GM12878 (cell line): ENCODE data around the gene JMJD6. TPM values are rescaled to one million over a fixed set of nuclear protein-coding genes. Genes with fewer than 3 reads are reported as not detected.

Source experiments
- ATAC-seq: fragments of 200-7000 bp; cut with Tn5 transposase; 3 replicates; pipeline ENCODE4 v1.9.1; 2020; ENCODE audit warnings: mild to moderate bottlenecking, moderate library complexity
- BruUV-seq: library from RNA; stranded (reverse); fragments of 400-500 nt; replicated peaks from 2 replicates; lab custom pipeline; 2021; lab: Mats Ljungman, UMichigan
- CTCF ChIA-PET: fragments of 300-600 bp; sonication (Branson Sonifier 250); formaldehyde crosslinking; extraction: SDS; loops from one replicate; lab custom pipeline; 2021; ENCODE audit warnings: inconsistent platforms; lab: Yijun Ruan, JAX
- POLR2A ChIA-PET: fragments of 350-600 bp; formaldehyde crosslinking; extraction: SDS; loops from one replicate; lab custom pipeline; 2021; ENCODE audit warnings: inconsistent platforms; lab: Charles Lee
- RAD21 ChIA-PET: fragments of 300-600 bp; sonication (Branson Sonifier 250); formaldehyde crosslinking; loops from one replicate; lab custom pipeline; 2023; ENCODE audit warnings: antibody characterized with exemption; ENCODE audit not compliant: unreplicated experiment; lab: Charles Lee
- SMC1A ChIA-PET: fragments of 300-600 bp; sonication (Branson Sonifier 250); formaldehyde crosslinking; loops from one replicate; lab custom pipeline; 2023; ENCODE audit not compliant: unreplicated experiment, uncharacterized antibody; lab: Charles Lee
- DNase-seq: peaks from one replicate; pipeline ENCODE4 v3.0.0-alpha.2; 2011; ENCODE audit warnings: low read depth, low spot score
- FAIRE-seq: peaks from 3 replicates; lab custom pipeline; 2011; peaks lifted over from hg19 to GRCh38; lab: Jason Lieb, UNC
- H2AFZ ChIP-seq: 2 replicates; pipeline ENCODE4 v1.6.0; 2011; ENCODE audit warnings: low read depth, low read length, control low read depth; ENCODE audit not compliant: control insufficient read depth
- H3K27ac ChIP-seq: 2 replicates; pipeline ENCODE4 v1.5.1; 2011; ENCODE audit warnings: control low read depth; ENCODE audit not compliant: control insufficient read depth, insufficient read depth
- H3K27me3 ChIP-seq, 2 experiments: replicated peaks in 1 of 2; 2 replicates each; pipeline versions ENCODE4 v1.6.0 to v1.6.1; 2011; ENCODE audit warnings: low read length in 1 of 2; ENCODE audit not compliant: control insufficient read depth in 2 of 2, insufficient read depth in 2 of 2
- H3K36me3 ChIP-seq, 2 experiments: 2 replicates each; pipeline ENCODE4 v1.5.1; 2011; ENCODE audit warnings: low read length in 1 of 2; ENCODE audit not compliant: control insufficient read depth in 2 of 2, insufficient read depth in 2 of 2
- H3K4me1 ChIP-seq: 2 replicates; pipeline ENCODE4 v1.6.1; 2011; ENCODE audit warnings: mild to moderate bottlenecking, low read length, moderate library complexity, mixed read lengths; ENCODE audit not compliant: control insufficient read depth, insufficient read depth
- H3K4me2 ChIP-seq: 2 replicates; pipeline ENCODE4 v1.6.0; 2011; ENCODE audit warnings: control low read depth; ENCODE audit not compliant: control insufficient read depth, insufficient read depth
- H3K4me3 ChIP-seq: fragments of 200-600 bp; sonication (generic); 2 replicates; pipeline ENCODE4 v1.5.1; 2016
- H3K79me2 ChIP-seq: 2 replicates; pipeline ENCODE4 v1.6.0; 2011; ENCODE audit warnings: low read length; ENCODE audit not compliant: control insufficient read depth, insufficient read depth
- H3K9ac ChIP-seq: 2 replicates; pipeline ENCODE4 v1.8.0; 2011; ENCODE audit warnings: low read length, control low read depth, mixed read lengths; ENCODE audit not compliant: control insufficient read depth, insufficient read depth
- H3K9me3 ChIP-seq: replicated peaks from 3 replicates; pipeline ENCODE4 v1.5.1; 2011; ENCODE audit warnings: mild to moderate bottlenecking, low read length; ENCODE audit not compliant: control insufficient read depth, insufficient read depth
- H4K20me1 ChIP-seq: 2 replicates; pipeline ENCODE4 v1.6.0; 2011; ENCODE audit not compliant: control insufficient read depth, insufficient read depth
- HDGF ChIP-seq: fragments of 450-650 bp; IDR thresholded peaks from 2 replicates; pipeline ENCODE4 v1.6.1; 2016; ENCODE audit warnings: antibody characterized with exemption
- HSF1 ChIP-seq: fragments of 150-350 bp; IDR thresholded peaks from 2 replicates; pipeline ENCODE4 v1.6.1; 2014; ENCODE audit warnings: mild to moderate bottlenecking, low read depth, low read length
- IKZF1 ChIP-seq: fragments of 450-650 bp; conservative IDR thresholded peaks from 2 replicates; pipeline ENCODE4 v1.6.1; 2017; ENCODE audit warnings: antibody characterized with exemption, mild to moderate bottlenecking
- IKZF2 ChIP-seq, 2 experiments: fragments of 450-650 bp; IDR thresholded peaks; 2 replicates each; pipeline ENCODE4 v1.6.1; 2017; ENCODE audit warnings: mild to moderate bottlenecking in 2 of 2, moderate library complexity in 2 of 2
- KDM1A ChIP-seq: fragments of 200-600 bp; sonication (generic); IDR thresholded peaks from 2 replicates; pipeline ENCODE4 v1.6.1; 2016; ENCODE audit warnings: borderline replicate concordance
- REST ChIP-seq: IDR thresholded peaks from 2 replicates; pipeline ENCODE4 v1.6.1; 2012; ENCODE audit warnings: mild to moderate bottlenecking, low read depth, low read length
- SMAD5 ChIP-seq: IDR thresholded peaks from 2 replicates; pipeline ENCODE4 v1.6.1; 2016; ENCODE audit warnings: antibody characterized with exemption, low read depth
- SMARCA5 ChIP-seq: fragments of 450-650 bp; IDR thresholded peaks from 2 replicates; pipeline ENCODE4 v1.6.1; 2017; ENCODE audit warnings: mild to moderate bottlenecking
- SP1 ChIP-seq: IDR thresholded peaks from one replicate; pipeline ENCODE4 v1.6.1; 2011; ENCODE audit warnings: low read depth, low read length
- TCF3 ChIP-seq: IDR thresholded peaks from 2 replicates; pipeline ENCODE4 v1.6.1; 2012; ENCODE audit warnings: low read depth, mild to moderate bottlenecking, low read length, borderline replicate concordance; ENCODE audit not compliant: insufficient read depth
- TCF7 ChIP-seq: IDR thresholded peaks from 2 replicates; pipeline ENCODE4 v1.6.1; 2014; ENCODE audit warnings: antibody characterized with exemption, borderline replicate concordance
- YY1 ChIP-seq: IDR thresholded peaks from 2 replicates; pipeline ENCODE4 v1.6.1; 2011; ENCODE audit warnings: low read depth, mild to moderate bottlenecking, low read length
- ZNF207 ChIP-seq: fragments of 450-650 bp; IDR thresholded peaks from 2 replicates; pipeline ENCODE4 v1.6.1; 2014; ENCODE audit warnings: antibody characterized with exemption, mild to moderate bottlenecking, borderline replicate concordance
- ZNF592 ChIP-seq: fragments of 450-650 bp; IDR thresholded peaks from 2 replicates; pipeline ENCODE4 v1.6.1; 2017; ENCODE audit warnings: mild to moderate bottlenecking, moderate library complexity
- WGBS: methylation state at CpG from one replicate; pipeline ENCODE4 v1.1.6; 2016; ENCODE audit warnings: low lambda C conversion rate; ENCODE audit not compliant: insufficient replicate concordance, insufficient coverage; ENCODE audit errors: missing lambda C conversion rate; 5-methylcytosine and 5-hydroxymethylcytosine counted together
- in situ Hi-C: fragments of 300-500 bp; cut with MboI; formaldehyde crosslinking; loops from 9 replicates; pipeline ENCODE4 v1.14.3; 2018; ENCODE audit warnings: mixed read lengths
- intact Hi-C: fragments of 100-400 bp; cut with micrococcal nuclease; formaldehyde crosslinking; loops from one replicate; pipeline ENCODE4 v1.14.2; 2022; ENCODE audit not compliant: unreplicated experiment
- polyA plus RNA-seq, 11 experiments: library from polyadenylated mRNA; depleted of rRNA in 4 of 11; unstranded in 6 of 11; stranded (reverse) in 5 of 11; fragments of >200 nt; fragmentation: Nextera tagmentation in 4 of 11; fragmentation: Illumina TruSeq in 1 of 11; extraction: Ambion mirVana in 4 of 11; extraction: Trizol in 1 of 11; gene quantifications; 1 replicate in 1 of 11; 2 replicates in 10 of 11; pipeline versions ENCODE4 v1.2.1 to v1.2.3, GENCODE V29; 2011 to 2016; ENCODE audit warnings: inconsistent platforms in 2 of 11, missing spikeins in 2 of 11, low read depth in 1 of 11
- total RNA-seq, 4 experiments: library from RNA; depleted of rRNA in 3 of 4; stranded (reverse); fragments of >200 nt in 3 of 4; fragmentation: Illumina TruSeq in 1 of 4; extraction: Trizol in 1 of 4; gene quantifications; 2 replicates each; pipeline versions ENCODE4 v1.2.1 to v1.2.3, GENCODE V29; 2013 to 2021

Gene JMJD6
- total and polyA plus RNA-seq, 10 of the 15 experiments (the other 5 are each of a cell fraction or from before 2014, with no cell fraction given): 1.2 to 36.0 (median 22.2) TPM

- TF ChIP-seq IKZF1 (no peak), SP1 (no peak), SMARCA5 (no peak), ZNF592 (no peak), IKZF2 (IDR thresholded peaks at IDR 0.05) (no peak), TCF7 (no peak), SMAD5 (no peak)
Observed at GRCh38 chr17:76718516-76718915, 7.9 kb downstream of the JMJD6 start (continued).

- no peak overlapping the region for H3K27ac ChIP-seq
- no peak overlapping the region for H3K4me3 ChIP-seq
- POLR2A ChIA-PET: interaction anchor here (1.3 kb wide), 1 partner anchor 11 kb away, joined by 4 read pairs; no protein-coding TSS in a partner anchor
- H3K9me3 ChIP-seq: no peaks in the 10 kb centered on the region
- H3K9ac ChIP-seq: no peak overlapping the region
- no peak overlapping the region for H3K4me2 ChIP-seq
- 95% methylated on average over 6 of the region's 6 CpGs for WGBS
- H2AFZ ChIP-seq: no peak overlapping the region
- SMC1A ChIA-PET: no interaction called here
- H3K27me3 ChIP-seq: no peaks in the 10 kb centered on the region
- no peak for DNase-seq
- intact Hi-C loops: loop anchor here (10.0 kb wide), 1 partner anchor 92 kb away; no protein-coding TSS in a partner anchor
- peaks cover 8% of the 10 kb centered on the region for H3K4me1 ChIP-seq
- no peak for ATAC-seq
- H3K36me3 ChIP-seq: peaks cover 17 to 51% of the 10 kb centered on the region in 2 experiments
- CTCF ChIA-PET: interaction anchor here (0.8 to 6.5 kb wide), 5 partner anchors 9 to 158 kb away, joined by 3 to 65 read pairs (median 4); partner anchors contain the start of genes JMJD6 and METTL23
- in situ Hi-C loops: no loop called here
- peaks cover 2% of the 10 kb centered on the region; the same call in 1 of the 2 replicates for H3K79me2 ChIP-seq
- no peak for FAIRE-seq
- RAD21 ChIA-PET: no interaction called here
- BruUV-seq: no TSS peak
- peaks cover 5% of the 10 kb centered on the region for H4K20me1 ChIP-seq
- TF ChIP-seq YY1 (no peak), HDGF (no peak), ZNF207 (no peak), TCF3 (no peak), HSF1 (no peak), REST (no peak), KDM1A (no peak)
Observed at GRCh38 chr17:76716839-76717215, 9.6 kb downstream of the JMJD6 start.
